WERI-Rb-1 (cell line): ENCODE data around the gene GPR84.

Source experiments
- DNase-seq: peaks from one replicate; pipeline ENCODE4 v3.0.0-alpha.2; 2020
- H3K27ac ChIP-seq: fragments of 250-450 bp; sonication (Bioruptor Pico); 2 replicates; pipeline ENCODE4 v1.5.1; 2020; ENCODE audit warnings: mild to moderate bottlenecking, moderate library complexity
- H3K27me3 ChIP-seq: fragments of 250-450 bp; sonication (Bioruptor Pico); 2 replicates; pipeline ENCODE4 v1.5.1; 2021; ENCODE audit warnings: mild to moderate bottlenecking, low read depth, moderate library complexity; ENCODE audit not compliant: insufficient read depth, severe bottlenecking
- H3K36me3 ChIP-seq: fragments of 250-450 bp; sonication (Bioruptor Pico); 2 replicates; pipeline ENCODE4 v1.5.1; 2020; ENCODE audit warnings: mild to moderate bottlenecking, moderate library complexity
- H3K4me3 ChIP-seq: 2 replicates; pipeline ENCODE4 v1.5.1; 2011; ENCODE audit warnings: low read depth, mild to moderate bottlenecking, control low read depth, low read length
- H3K9me3 ChIP-seq: fragments of 250-450 bp; sonication (Bioruptor Pico); 2 replicates; pipeline ENCODE4 v1.5.1; 2021; ENCODE audit warnings: mild to moderate bottlenecking, moderate library complexity; ENCODE audit not compliant: severe bottlenecking
- TF ChIP-seq, protein P1 (sequence below): IDR thresholded peaks from 2 replicates; pipeline ENCODE4 v1.5.1; 2011; ENCODE audit warnings: low read depth, mild to moderate bottlenecking, control low read depth, inconsistent platforms, low read length

The GPR84 gene

DNA sequence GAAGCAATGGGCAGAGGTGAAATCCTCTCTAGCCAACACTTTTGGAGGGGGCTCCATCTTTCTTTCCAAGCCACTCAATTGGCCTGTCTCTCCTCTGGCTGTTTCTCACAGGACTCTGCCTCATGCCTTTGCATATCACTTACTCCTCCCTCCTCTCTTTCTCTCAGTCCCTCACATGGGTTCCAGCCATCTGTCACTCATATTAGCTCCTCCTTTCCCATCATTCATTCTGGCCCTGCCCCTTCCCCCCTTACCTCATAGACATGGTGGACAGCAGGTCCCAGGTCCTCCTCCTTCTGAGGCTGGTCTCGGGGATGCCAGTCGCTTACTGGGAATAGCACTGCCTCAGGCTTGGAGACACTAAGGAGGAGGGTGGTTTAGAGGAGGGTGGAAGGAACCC lies 36.8 kb upstream of the GPR84 start:
- peak; percentile 22 for DNase-seq
- Histone ChIP-seq H3K27ac (no peak overlapping the region), H3K4me3 (no peak overlapping the region), H3K9me3 (no peaks in the 10 kb centered on the region), H3K36me3 (peaks cover 33% of the 10 kb centered on the region), H3K27me3 (no peaks in the 10 kb centered on the region)
- TF ChIP-seq, protein P1, sequence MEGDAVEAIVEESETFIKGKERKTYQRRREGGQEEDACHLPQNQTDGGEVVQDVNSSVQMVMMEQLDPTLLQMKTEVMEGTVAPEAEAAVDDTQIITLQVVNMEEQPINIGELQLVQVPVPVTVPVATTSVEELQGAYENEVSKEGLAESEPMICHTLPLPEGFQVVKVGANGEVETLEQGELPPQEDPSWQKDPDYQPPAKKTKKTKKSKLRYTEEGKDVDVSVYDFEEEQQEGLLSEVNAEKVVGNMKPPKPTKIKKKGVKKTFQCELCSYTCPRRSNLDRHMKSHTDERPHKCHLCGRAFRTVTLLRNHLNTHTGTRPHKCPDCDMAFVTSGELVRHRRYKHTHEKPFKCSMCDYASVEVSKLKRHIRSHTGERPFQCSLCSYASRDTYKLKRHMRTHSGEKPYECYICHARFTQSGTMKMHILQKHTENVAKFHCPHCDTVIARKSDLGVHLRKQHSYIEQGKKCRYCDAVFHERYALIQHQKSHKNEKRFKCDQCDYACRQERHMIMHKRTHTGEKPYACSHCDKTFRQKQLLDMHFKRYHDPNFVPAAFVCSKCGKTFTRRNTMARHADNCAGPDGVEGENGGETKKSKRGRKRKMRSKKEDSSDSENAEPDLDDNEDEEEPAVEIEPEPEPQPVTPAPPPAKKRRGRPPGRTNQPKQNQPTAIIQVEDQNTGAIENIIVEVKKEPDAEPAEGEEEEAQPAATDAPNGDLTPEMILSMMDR: no peak

DNA sequence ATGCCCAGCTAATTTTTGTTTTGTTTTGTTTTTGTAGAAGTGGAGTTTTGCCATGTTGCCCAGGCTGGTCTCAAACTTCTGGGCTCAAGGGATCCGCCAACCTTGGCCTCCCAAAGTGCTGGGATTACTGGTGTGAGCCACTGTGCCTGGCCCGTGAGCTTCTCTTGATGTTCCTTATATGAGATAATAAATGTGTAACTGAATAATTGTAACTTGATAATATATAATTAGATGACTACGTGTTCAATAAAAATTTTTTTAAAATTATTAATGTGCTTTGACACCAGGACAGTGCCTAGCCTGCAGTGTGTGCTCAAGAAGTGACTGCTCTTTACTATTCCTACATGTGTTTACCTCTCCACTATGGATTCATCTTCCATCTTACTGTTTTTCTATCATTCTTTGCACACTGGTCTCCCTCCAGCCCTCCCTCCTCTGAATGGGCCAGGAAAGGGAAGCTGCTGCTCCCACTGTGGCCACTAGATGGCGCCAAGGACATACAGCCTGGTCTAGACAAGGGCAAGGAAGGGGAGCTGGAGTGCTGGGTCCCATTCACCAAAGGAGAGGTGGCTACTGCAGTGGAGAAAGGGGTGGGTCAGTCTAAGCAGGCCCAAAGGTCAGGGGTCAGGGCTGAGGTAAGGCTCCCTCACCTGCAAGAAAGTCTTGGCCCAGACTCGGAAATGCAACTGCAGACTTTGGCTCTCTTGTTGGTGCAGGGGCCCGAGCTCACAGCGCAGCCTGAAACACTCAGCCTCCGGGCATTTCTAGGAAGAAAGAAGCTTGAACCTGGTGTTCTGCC lies 34.9 kb upstream of the GPR84 start:
- DNase-seq: peak; percentile 86
- Histone ChIP-seq H3K36me3 (peaks cover 42% of the 10 kb centered on the region), H3K9me3 (no peaks in the 10 kb centered on the region), H3K27me3 (no peaks in the 10 kb centered on the region), H3K4me3 (no peak overlapping the region), H3K27ac (no peak overlapping the region)
- TF ChIP-seq, protein P1: peak; percentile 97

DNA sequence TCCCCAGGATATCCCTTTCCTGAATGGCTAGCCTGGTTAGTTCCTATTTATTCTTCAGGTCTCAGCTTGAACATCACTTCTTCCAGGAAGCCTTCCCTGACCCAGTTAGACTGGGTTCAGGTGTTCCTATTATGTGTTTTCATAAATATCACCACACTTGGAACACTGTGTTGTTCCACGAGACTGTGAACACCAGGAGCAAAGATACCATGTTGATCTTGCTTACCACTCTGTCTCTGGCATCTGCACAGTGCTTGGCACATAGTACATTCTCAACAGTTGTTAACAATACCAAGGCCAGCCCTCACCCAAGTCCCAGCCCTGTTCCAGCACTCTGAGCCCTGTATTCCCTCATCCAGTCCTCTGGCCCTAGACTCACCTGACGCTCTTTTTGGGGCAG lies 33.9 kb upstream of the GPR84 start:
- TF ChIP-seq, protein P1: no peak
- Histone ChIP-seq H3K27me3 (no peaks in the 10 kb centered on the region), H3K27ac (no peak overlapping the region), H3K36me3 (peaks cover 42% of the 10 kb centered on the region), H3K9me3 (no peaks in the 10 kb centered on the region), H3K4me3 (no peak overlapping the region)
- DNase-seq: no peak

DNA sequence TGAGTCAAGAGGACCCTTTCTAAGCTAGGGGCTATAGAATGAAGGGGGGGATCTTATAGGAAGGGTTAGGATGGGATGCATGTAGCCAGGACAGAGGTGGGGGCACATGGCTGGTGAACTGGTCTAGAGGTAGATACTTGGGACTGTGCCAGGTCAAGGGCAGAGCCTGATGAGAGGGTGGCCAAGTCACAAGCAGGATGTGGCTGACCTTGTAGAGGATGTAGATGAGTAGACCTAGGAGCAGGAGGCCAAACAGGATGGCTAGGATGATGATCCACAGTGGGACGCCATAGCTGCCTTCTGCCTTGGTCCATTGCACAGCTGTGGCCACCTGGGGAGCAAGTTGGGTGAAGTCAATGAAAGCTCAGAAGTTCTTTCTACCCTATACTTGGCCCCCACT lies 32.9 kb upstream of the GPR84 start:
- DNase-seq: no peak
- H3K4me3 ChIP-seq: no peak overlapping the region
- peaks cover 42% of the 10 kb centered on the region for H3K36me3 ChIP-seq
- no peaks in the 10 kb centered on the region for H3K9me3 ChIP-seq
- no peaks in the 10 kb centered on the region for H3K27me3 ChIP-seq
- TF ChIP-seq, protein P1: no peak
- no peak overlapping the region for H3K27ac ChIP-seq

DNA sequence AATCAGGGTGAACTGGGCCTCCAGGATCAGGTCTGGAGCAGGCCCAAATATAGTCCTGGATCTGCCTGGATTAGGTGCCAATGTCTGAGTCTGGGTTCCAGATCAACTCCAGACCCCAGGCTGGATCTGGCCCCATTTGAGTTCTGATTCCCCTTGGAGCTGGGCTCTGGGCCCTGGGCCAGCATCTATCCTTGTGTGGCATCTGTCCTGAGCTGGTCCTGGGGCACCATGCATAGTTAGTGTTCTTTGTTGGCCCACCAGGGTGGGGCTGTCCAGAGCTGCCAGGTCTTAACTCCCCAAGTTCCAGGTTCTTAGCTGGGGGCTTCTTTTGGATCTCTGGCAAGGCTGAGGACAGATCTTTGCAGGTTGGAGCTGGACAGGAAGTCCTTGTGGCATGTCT lies 31.3 kb upstream of the GPR84 start:
- no peaks in the 10 kb centered on the region for H3K27me3 ChIP-seq
- no peak for DNase-seq
- peaks cover 37% of the 10 kb centered on the region for H3K36me3 ChIP-seq
- no peak overlapping the region for H3K4me3 ChIP-seq
- no peak overlapping the region for H3K27ac ChIP-seq
- TF ChIP-seq, protein P1: no peak
- no peaks in the 10 kb centered on the region for H3K9me3 ChIP-seq

DNA sequence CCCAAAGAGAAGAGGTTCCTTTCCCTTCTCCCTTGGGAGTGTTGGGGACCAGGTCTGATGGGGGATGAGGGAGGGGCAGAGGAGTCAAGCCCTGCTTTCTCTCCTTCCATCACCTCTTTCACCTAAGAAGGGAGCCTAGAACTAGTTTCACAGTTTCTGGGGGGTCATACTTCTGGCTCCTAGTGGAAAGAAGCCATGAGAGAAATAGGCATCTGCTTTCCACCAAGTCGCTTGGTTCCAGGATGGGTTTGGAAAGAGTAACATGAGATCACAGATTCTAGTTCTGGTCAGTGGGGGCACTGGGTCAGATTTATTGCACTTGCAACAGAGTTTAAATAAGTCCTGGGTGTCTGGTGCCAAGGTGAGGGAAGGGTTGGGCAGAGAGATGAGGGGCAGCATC lies 30.7 kb upstream of the GPR84 start:
- peaks cover 34% of the 10 kb centered on the region for H3K36me3 ChIP-seq

More for the DNA sequence above, 30.7 kb upstream of the GPR84 start:
- no peak for DNase-seq
- H3K9me3 ChIP-seq: no peaks in the 10 kb centered on the region
- TF ChIP-seq, protein P1: no peak
- no peaks in the 10 kb centered on the region for H3K27me3 ChIP-seq
- H3K27ac ChIP-seq: no peak overlapping the region
- no peak overlapping the region for H3K4me3 ChIP-seq
